NT2/D1 (cell line): Measurements from ENCODE around the gene BCAS3.

Source experiments
- DNase-seq: peaks from one replicate; pipeline ENCODE4 v3.0.0-alpha.2; 2011; ENCODE audit warnings: low read depth, low spot score
- H3K27me3 ChIP-seq: 2 replicates; pipeline ENCODE4 v1.6.0; 2011; ENCODE audit warnings: mild to moderate bottlenecking; ENCODE audit not compliant: insufficient read length, insufficient read depth
- H3K36me3 ChIP-seq: 2 replicates; pipeline ENCODE4 v1.6.1; 2011; ENCODE audit warnings: mild to moderate bottlenecking, low read length, mixed read lengths; ENCODE audit not compliant: insufficient read depth, insufficient read length
- H3K4me1 ChIP-seq: 2 replicates; pipeline ENCODE4 v1.5.1; 2011; ENCODE audit not compliant: insufficient read depth, insufficient read length
- H3K4me3 ChIP-seq: 2 replicates; pipeline ENCODE4 v1.5.1; 2011; ENCODE audit warnings: low read depth; ENCODE audit not compliant: insufficient read length
- H3K9ac ChIP-seq: 2 replicates; pipeline ENCODE4 v1.6.0; 2011; ENCODE audit warnings: low read depth; ENCODE audit not compliant: insufficient read length
- H3K9me3 ChIP-seq: 2 replicates; pipeline ENCODE4 v1.5.1; 2011; ENCODE audit warnings: mild to moderate bottlenecking, low read length; ENCODE audit not compliant: insufficient read depth
- SUZ12 ChIP-seq: IDR thresholded peaks from 2 replicates; pipeline ENCODE4 v1.6.1; 2011; ENCODE audit not compliant: insufficient read length, insufficient read depth; ENCODE audit errors: extremely low read depth
- YY1 ChIP-seq: IDR thresholded peaks from 2 replicates; pipeline ENCODE4 v1.6.1; 2011; ENCODE audit not compliant: insufficient read length, insufficient read depth
- ZNF274 ChIP-seq: IDR thresholded peaks from 2 replicates; pipeline ENCODE4 v1.6.1; 2011; ENCODE audit warnings: mild to moderate bottlenecking, low read depth, low read length

The BCAS3 gene

GRCh38 chr17:61214753-61215152 lies 537.1 kb downstream of the BCAS3 start:
- Histone ChIP-seq H3K36me3 (no peaks in the 10 kb centered on the region), H3K9ac (no peak overlapping the region), H3K9me3 (no peaks in the 10 kb centered on the region), H3K4me1 (no peaks in the 10 kb centered on the region), H3K4me3 (no peak overlapping the region), H3K27me3 (no peaks in the 10 kb centered on the region)
- no peak for TF ChIP-seq YY1
- no peak for TF ChIP-seq SUZ12
- no peak for TF ChIP-seq ZNF274
- no peak for DNase-seq

DNA sequence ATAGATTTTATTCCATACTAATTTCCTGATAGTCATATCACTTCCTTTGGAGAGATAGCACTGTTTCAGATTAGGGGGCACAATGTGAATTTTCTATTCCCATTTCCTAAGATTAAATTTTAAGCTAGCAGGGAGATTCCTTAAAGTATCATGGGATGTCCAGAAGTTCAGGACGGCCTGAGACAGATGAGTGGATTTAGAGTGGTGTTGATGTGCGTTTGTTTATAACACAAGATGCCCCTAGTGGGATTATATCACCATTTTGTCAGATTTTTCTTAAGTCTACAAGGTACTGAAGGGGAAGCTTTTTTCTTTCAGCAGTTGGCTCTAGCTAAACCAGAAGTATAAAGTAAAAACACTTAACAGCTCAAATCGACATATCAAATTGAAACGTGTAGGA lies 538.4 kb downstream of the BCAS3 start:
- no peaks in the 10 kb centered on the region for H3K4me1 ChIP-seq
- H3K36me3 ChIP-seq, result no peaks in the 10 kb centered on the region
- H3K27me3 ChIP-seq, result no peaks in the 10 kb centered on the region
- H3K4me3 ChIP-seq, result no peak overlapping the region
- H3K9me3 ChIP-seq, result no peaks in the 10 kb centered on the region
- TF ChIP-seq SUZ12 (no peak), YY1 (no peak), ZNF274 (no peak)
- no peak for DNase-seq
- H3K9ac ChIP-seq, result no peak overlapping the region

- no peak for DNase-seq
- TF ChIP-seq ZNF274 (no peak), YY1 (no peak), SUZ12 (no peak)
- no peak overlapping the region for H3K9ac ChIP-seq
- H3K36me3 ChIP-seq, result no peaks in the 10 kb centered on the region
- no peak overlapping the region for H3K4me3 ChIP-seq
- no peaks in the 10 kb centered on the region for H3K9me3 ChIP-seq
- no peaks in the 10 kb centered on the region for H3K27me3 ChIP-seq
- H3K4me1 ChIP-seq, result no peaks in the 10 kb centered on the region
Measured at GRCh38 chr17:61217878-61218437, 540.3 kb downstream of the BCAS3 start.

GRCh38 chr17:61218438-61218837 lies 540.8 kb downstream of the BCAS3 start:
- H3K4me1 ChIP-seq, result no peaks in the 10 kb centered on the region
- DNase-seq, result no peak
- TF ChIP-seq ZNF274, result no peak
- no peak for TF ChIP-seq YY1
- no peak for TF ChIP-seq SUZ12
- no peaks in the 10 kb centered on the region for H3K9me3 ChIP-seq
- no peak overlapping the region for H3K4me3 ChIP-seq
- no peaks in the 10 kb centered on the region for H3K36me3 ChIP-seq
- H3K9ac ChIP-seq, result no peak overlapping the region
- H3K27me3 ChIP-seq, result no peaks in the 10 kb centered on the region

DNA sequence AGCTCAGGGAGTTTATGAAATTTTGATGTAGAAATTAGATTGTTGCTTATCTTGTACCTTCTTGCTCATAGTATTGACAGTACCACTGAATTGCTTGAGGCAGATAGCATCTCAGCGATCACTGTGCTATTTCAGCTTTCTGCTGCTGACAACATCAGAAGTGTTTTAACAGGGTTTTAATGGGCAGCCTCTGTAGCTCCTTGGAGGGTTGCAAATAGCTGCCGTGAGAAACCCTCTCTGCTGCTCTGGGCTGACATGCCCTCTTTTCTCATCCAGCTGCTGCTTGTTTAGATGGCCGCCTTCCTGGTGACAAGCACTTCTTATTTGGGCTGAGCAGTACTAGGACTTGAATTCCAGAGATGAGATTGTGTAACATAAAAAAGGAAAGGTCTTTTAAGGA lies 541.8 kb downstream of the BCAS3 start:
- Histone ChIP-seq H3K27me3 (no peaks in the 10 kb centered on the region), H3K4me3 (no peak overlapping the region), H3K4me1 (no peaks in the 10 kb centered on the region), H3K9ac (no peak overlapping the region), H3K36me3 (no peaks in the 10 kb centered on the region), H3K9me3 (no peaks in the 10 kb centered on the region)
- TF ChIP-seq SUZ12, result no peak
- no peak for TF ChIP-seq YY1
- TF ChIP-seq ZNF274, result no peak
- DNase-seq, result no peak

DNA sequence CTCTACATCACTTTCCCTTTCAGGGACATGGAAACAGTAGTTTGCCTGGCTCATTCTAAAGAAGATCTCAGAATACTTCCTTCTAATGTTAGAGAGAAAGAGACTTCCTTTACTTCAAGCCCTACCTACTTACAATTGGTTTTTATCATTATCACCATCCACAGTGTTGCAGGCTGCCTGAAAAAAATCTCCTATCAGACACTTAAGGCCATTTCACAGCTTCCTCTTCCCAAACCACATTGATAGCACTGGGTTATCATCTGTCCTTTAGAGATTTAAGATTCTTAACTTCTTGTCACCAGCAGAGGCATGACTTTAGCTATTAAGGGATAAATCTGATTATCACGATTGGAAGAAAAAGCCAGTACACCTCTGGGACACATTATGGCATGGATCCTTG lies 543.5 kb downstream of the BCAS3 start:
- H3K27me3 ChIP-seq, result no peaks in the 10 kb centered on the region
- no peaks in the 10 kb centered on the region for H3K36me3 ChIP-seq
- H3K4me1 ChIP-seq, result no peaks in the 10 kb centered on the region
- DNase-seq, result no peak
- TF ChIP-seq SUZ12 (no peak), ZNF274 (no peak), YY1 (no peak)
- no peak overlapping the region for H3K4me3 ChIP-seq
- H3K9me3 ChIP-seq, result no peaks in the 10 kb centered on the region
- no peak overlapping the region for H3K9ac ChIP-seq

DNA sequence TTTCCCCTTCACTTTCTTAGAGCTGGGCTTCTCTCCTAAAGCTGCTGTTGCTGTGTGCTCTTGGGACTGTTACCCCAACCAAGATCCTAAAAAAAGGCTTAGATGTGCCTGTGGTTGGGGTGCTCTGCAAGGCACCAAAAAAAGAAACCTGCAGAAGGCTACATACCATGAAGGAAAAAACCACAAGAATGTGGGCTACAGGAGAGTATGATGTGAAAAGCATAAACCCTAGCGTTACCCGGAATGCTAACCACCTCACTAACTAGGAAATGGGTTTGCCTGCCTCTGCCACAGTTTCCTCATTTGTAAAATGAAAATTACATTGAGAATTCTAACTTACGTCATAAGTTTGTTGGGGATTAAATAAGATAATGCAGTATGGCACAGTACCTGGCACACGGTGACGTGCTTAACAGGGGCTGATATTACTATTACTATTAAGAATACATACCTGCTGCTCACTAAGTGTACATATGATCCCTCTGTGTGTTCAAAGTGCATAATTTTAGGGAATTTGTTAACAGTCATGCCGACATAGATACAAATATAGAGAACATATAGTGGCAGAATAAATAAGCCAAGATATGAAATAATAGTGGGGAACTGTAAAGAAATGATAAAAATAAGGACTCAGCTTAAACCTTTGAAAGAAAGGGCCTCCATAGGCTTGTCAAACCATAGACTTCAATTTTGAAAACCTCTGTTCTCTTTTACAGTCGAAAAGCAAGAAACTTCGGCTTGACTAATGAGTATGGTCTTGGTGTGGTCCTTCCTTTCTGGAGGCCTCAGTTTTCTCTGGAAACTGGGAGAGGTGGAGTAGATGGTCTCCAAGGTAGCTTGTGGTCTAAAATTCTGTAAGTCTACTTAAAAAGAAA lies 544.2 kb downstream of the BCAS3 start:
- no peaks in the 10 kb centered on the region for H3K27me3 ChIP-seq
- no peak for DNase-seq
- H3K9ac ChIP-seq, result no peak overlapping the region
- no peak overlapping the region for H3K4me3 ChIP-seq
- no peaks in the 10 kb centered on the region for H3K9me3 ChIP-seq
- no peaks in the 10 kb centered on the region for H3K4me1 ChIP-seq
- no peaks in the 10 kb centered on the region for H3K36me3 ChIP-seq
- TF ChIP-seq SUZ12 (no peak), YY1 (no peak), ZNF274 (no peak)
